H1 (cell line): Measurements from ENCODE around the gene GLRX5. TPM values are rescaled to one million over a fixed set of nuclear protein-coding genes. Genes with fewer than 3 reads are reported as not detected.

Experiments used
- CTCF ChIA-PET: fragments of 300-600 bp; sonication (Branson Sonifier 250); formaldehyde crosslinking; loops from one replicate; lab custom pipeline; 2021; ENCODE audit not compliant: partially characterized antibody; lab: Charles Lee
- POLR2A ChIA-PET: fragments of 300-600 bp; sonication (Branson Sonifier 250); formaldehyde crosslinking; loops from one replicate; lab custom pipeline; 2021; ENCODE audit warnings: inconsistent platforms; ENCODE audit not compliant: partially characterized antibody; lab: Charles Lee
- DNase-seq, 2 experiments: peaks; one replicate each; pipeline versions ENCODE4 v3.0.0 to v3.0.0-alpha.2; 2010 to 2022; ENCODE audit warnings: low spot score in 2 of 2, low read depth in 1 of 2, mixed read lengths in 1 of 2
- FAIRE-seq: peaks from 2 replicates; lab custom pipeline; 2011; peaks lifted over from hg19 to GRCh38; lab: Jason Lieb, UNC
- H2AFZ ChIP-seq: 2 replicates; pipeline ENCODE4 v1.8.1; 2012; ENCODE audit warnings: low read length, inconsistent platforms
- H2AK5ac ChIP-seq: 2 replicates; pipeline ENCODE4 v1.6.1; 2013; ENCODE audit warnings: low read depth, low read length
- H2BK120ac ChIP-seq: replicated peaks from 2 replicates; pipeline ENCODE3; 2013; ENCODE audit warnings: low read depth, low read length, inconsistent platforms
- H2BK12ac ChIP-seq: 2 replicates; pipeline ENCODE4 v1.6.1; 2013; ENCODE audit warnings: low read depth, low read length
- H2BK15ac ChIP-seq: 2 replicates; pipeline ENCODE4 v1.6.1; 2013; ENCODE audit warnings: low read length
- H2BK20ac ChIP-seq: 2 replicates; pipeline ENCODE4 v1.6.1; 2013; ENCODE audit warnings: low read length
- H2BK5ac ChIP-seq: 2 replicates; pipeline ENCODE4 v1.6.1; 2013; ENCODE audit warnings: low read depth, low read length
- H3K14ac ChIP-seq: 2 replicates; pipeline ENCODE4 v1.6.1; 2013; ENCODE audit warnings: inconsistent platforms; ENCODE audit not compliant: insufficient read length
- H3K18ac ChIP-seq: 2 replicates; pipeline ENCODE4 v1.6.1; 2013; ENCODE audit warnings: low read length; ENCODE audit errors: extremely low read depth
- H3K23ac ChIP-seq: 2 replicates; pipeline ENCODE4 v1.6.1; 2013; ENCODE audit warnings: inconsistent platforms; ENCODE audit not compliant: insufficient read length
- H3K23me2 ChIP-seq: 2 replicates; pipeline ENCODE4 v1.6.1; 2013; ENCODE audit warnings: low read depth, low read length
- H3K27ac ChIP-seq: 2 replicates; pipeline ENCODE4 v1.6.1; 2011; ENCODE audit warnings: low read depth, low read length, inconsistent platforms
- H3K27me3 ChIP-seq, 4 experiments: replicated peaks in 1 of 4; 1 replicate in 1 of 4; 2 replicates in 3 of 4; pipeline versions ENCODE4 v1.6.1 to v1.8.1; 2011 to 2013; ENCODE audit warnings: low read length in 3 of 4, mild to moderate bottlenecking in 3 of 4, inconsistent platforms in 2 of 4, mixed read lengths in 2 of 4, moderate library complexity in 1 of 4; ENCODE audit not compliant: control insufficient read depth in 3 of 4, insufficient read depth in 3 of 4; ENCODE audit errors: extremely low read depth in 1 of 4
- H3K36me3 ChIP-seq, 4 experiments: 2 replicates each; pipeline versions ENCODE4 v1.6.1 to v1.8.1; 2011 to 2013; ENCODE audit warnings: mild to moderate bottlenecking in 4 of 4, low read length in 3 of 4, moderate library complexity in 2 of 4, control low read depth in 1 of 4, inconsistent platforms in 1 of 4; ENCODE audit not compliant: insufficient read depth in 4 of 4, control insufficient read depth in 2 of 4
- H3K4ac ChIP-seq: replicated peaks from 2 replicates; pipeline ENCODE3; 2013; ENCODE audit warnings: low read length, low read depth, mixed read lengths, inconsistent platforms; ENCODE audit not compliant: insufficient read length
- H3K4me1 ChIP-seq, 4 experiments: replicated peaks in 1 of 4; 1 replicate in 1 of 4; 2 replicates in 3 of 4; pipeline versions ENCODE4 v1.6.1 to v1.8.1; 2011 to 2013; ENCODE audit warnings: low read length in 3 of 4, inconsistent platforms in 2 of 4, mixed read lengths in 1 of 4; ENCODE audit not compliant: insufficient read depth in 4 of 4, control insufficient read depth in 3 of 4
- H3K4me2 ChIP-seq, 2 experiments: 2 replicates each; pipeline versions ENCODE4 v1.6.1 to v1.8.1; 2011 to 2013; ENCODE audit warnings: low read depth in 2 of 2, low read length in 2 of 2, control low read depth in 1 of 2, inconsistent platforms in 1 of 2, mild to moderate bottlenecking in 1 of 2; ENCODE audit not compliant: insufficient read depth in 1 of 2
- H3K4me3 ChIP-seq, 4 experiments: fragments of 200-600, 300-600 bp in 1 of 4; sonication (generic), shearing (Covaris generic), sonication (Bioruptor Twin) in 1 of 4; 2 replicates each; pipeline versions ENCODE4 v1.5.1 to v1.8.1; 2011 to 2016; ENCODE audit warnings: low read length in 4 of 4, low read depth in 3 of 4, control low read depth in 2 of 4, inconsistent platforms in 2 of 4, mild to moderate bottlenecking in 2 of 4, mixed read lengths in 1 of 4, moderate library complexity in 1 of 4; ENCODE audit not compliant: insufficient read depth in 2 of 4; ENCODE audit errors: extremely low read depth in 1 of 4
- H3K56ac ChIP-seq: replicated peaks from 2 replicates; pipeline ENCODE3; 2013; ENCODE audit warnings: low read depth, mild to moderate bottlenecking, mixed read lengths, low read length, inconsistent platforms; ENCODE audit not compliant: insufficient read length
- H3K79me1 ChIP-seq: 2 replicates; pipeline ENCODE4 v1.6.1; 2013; ENCODE audit warnings: low read depth, low read length, control low read depth
- H3K79me2 ChIP-seq, 2 experiments: 2 replicates each; pipeline versions ENCODE4 v1.6.1 to v1.8.1; 2012 to 2013; ENCODE audit warnings: low read length in 2 of 2, mild to moderate bottlenecking in 2 of 2, inconsistent platforms in 1 of 2; ENCODE audit not compliant: insufficient read depth in 2 of 2, control insufficient read depth in 1 of 2
- H3K9ac ChIP-seq, 4 experiments: replicated peaks in 1 of 4; 1 replicate in 1 of 4; 2 replicates in 3 of 4; pipeline versions ENCODE4 v1.6.1 to v1.8.1; 2011 to 2013; ENCODE audit warnings: low read depth in 3 of 4, low read length in 3 of 4, control low read depth in 2 of 4, mild to moderate bottlenecking in 2 of 4, moderate library complexity in 2 of 4, inconsistent platforms in 1 of 4; ENCODE audit errors: extremely low read depth in 1 of 4
- H3K9me3 ChIP-seq, 2 experiments: 2 replicates each; pipeline versions ENCODE4 v1.6.1 to v1.8.1; 2012 to 2013; ENCODE audit warnings: mild to moderate bottlenecking in 2 of 2, moderate library complexity in 2 of 2, control low read depth in 1 of 2, inconsistent platforms in 1 of 2, low read depth in 1 of 2, low read length in 1 of 2, mixed read lengths in 1 of 2; ENCODE audit not compliant: insufficient read depth in 2 of 2
- H4K20me1 ChIP-seq, 2 experiments: replicated peaks in 1 of 2; 2 replicates each; pipeline versions ENCODE3 to v1.8.1; 2011 to 2013; ENCODE audit warnings: inconsistent platforms in 2 of 2, low read length in 2 of 2, mild to moderate bottlenecking in 1 of 2; ENCODE audit not compliant: insufficient read depth in 2 of 2, control insufficient read depth in 1 of 2
- H4K5ac ChIP-seq: 2 replicates; pipeline ENCODE4 v1.6.1; 2013; ENCODE audit warnings: low read length, low read depth, mixed read lengths, inconsistent platforms; ENCODE audit not compliant: insufficient read length
- H4K8ac ChIP-seq: 2 replicates; pipeline ENCODE4 v1.8.0; 2013; ENCODE audit warnings: mild to moderate bottlenecking, moderate library complexity, low read length, inconsistent platforms; ENCODE audit not compliant: insufficient read depth; ENCODE audit errors: extremely low read depth
- H4K91ac ChIP-seq: replicated peaks from 2 replicates; pipeline ENCODE3; 2013; ENCODE audit warnings: low read length, mixed read lengths, inconsistent platforms; ENCODE audit not compliant: insufficient read length
- CBX5 ChIP-seq: fragments of 300-800, 300-1000 bp; sonication (generic); IDR thresholded peaks from 2 replicates; pipeline ENCODE4 v1.7.1; 2016; ENCODE audit warnings: antibody characterized with exemption, low read length, low read depth
- EGR1 ChIP-seq: IDR thresholded peaks from 2 replicates; pipeline ENCODE4 v1.6.1; 2011; ENCODE audit warnings: low read depth, low read length, borderline replicate concordance
- RFX5 ChIP-seq: IDR thresholded peaks from 2 replicates; pipeline ENCODE4 v1.6.1; 2011; ENCODE audit warnings: low read depth, low read length, improper control_type of control experiment, borderline replicate concordance
- WGBS, 2 experiments: shearing (Covaris generic) in 1 of 2; methylation state at CpG; one replicate each; pipeline versions ENCODE4 v1.1.6 to v1.1.7; 2013 to 2015; ENCODE audit warnings: low lambda C conversion rate in 2 of 2, mixed read lengths in 2 of 2, inconsistent platforms in 1 of 2, low coverage in 1 of 2, missing lambda C conversion rate in 1 of 2; ENCODE audit not compliant: insufficient replicate concordance in 2 of 2, insufficient coverage in 1 of 2, insufficient read length in 1 of 2; ENCODE audit errors: extremely low coverage in 1 of 2, missing lambda C conversion rate in 1 of 2; 5-methylcytosine and 5-hydroxymethylcytosine counted together
- polyA plus RNA-seq, 7 experiments: library from polyadenylated mRNA; depleted of rRNA in 3 of 7; stranded (reverse) in 5 of 7; unstranded in 2 of 7; fragments of >200 nt in 5 of 7; fragments of 200-250 nt in 2 of 7; gene quantifications; 1 replicate in 5 of 7; 2 replicates in 1 of 7; 4 replicates in 1 of 7; pipeline versions ENCODE4 v1.2.1 to v1.2.3, GENCODE V29; 2011 to 2013; ENCODE audit warnings: missing spikeins in 2 of 7, mixed read lengths in 2 of 7
- total RNA-seq: library from RNA; stranded (reverse); fragmentation: NEBNext Ultra II Directional; extraction: Animal tissue kit (Norgen Biotek cat#: 25700); gene quantifications from 2 replicates; pipeline ENCODE4 v1.2.1, GENCODE V29; 2021

Gene GLRX5
- total and polyA plus RNA-seq, 2 of the 8 experiments (the other 6 are each of a cell fraction or from before 2014, with no cell fraction given), result 70.1 to 88.8 TPM

DNA sequence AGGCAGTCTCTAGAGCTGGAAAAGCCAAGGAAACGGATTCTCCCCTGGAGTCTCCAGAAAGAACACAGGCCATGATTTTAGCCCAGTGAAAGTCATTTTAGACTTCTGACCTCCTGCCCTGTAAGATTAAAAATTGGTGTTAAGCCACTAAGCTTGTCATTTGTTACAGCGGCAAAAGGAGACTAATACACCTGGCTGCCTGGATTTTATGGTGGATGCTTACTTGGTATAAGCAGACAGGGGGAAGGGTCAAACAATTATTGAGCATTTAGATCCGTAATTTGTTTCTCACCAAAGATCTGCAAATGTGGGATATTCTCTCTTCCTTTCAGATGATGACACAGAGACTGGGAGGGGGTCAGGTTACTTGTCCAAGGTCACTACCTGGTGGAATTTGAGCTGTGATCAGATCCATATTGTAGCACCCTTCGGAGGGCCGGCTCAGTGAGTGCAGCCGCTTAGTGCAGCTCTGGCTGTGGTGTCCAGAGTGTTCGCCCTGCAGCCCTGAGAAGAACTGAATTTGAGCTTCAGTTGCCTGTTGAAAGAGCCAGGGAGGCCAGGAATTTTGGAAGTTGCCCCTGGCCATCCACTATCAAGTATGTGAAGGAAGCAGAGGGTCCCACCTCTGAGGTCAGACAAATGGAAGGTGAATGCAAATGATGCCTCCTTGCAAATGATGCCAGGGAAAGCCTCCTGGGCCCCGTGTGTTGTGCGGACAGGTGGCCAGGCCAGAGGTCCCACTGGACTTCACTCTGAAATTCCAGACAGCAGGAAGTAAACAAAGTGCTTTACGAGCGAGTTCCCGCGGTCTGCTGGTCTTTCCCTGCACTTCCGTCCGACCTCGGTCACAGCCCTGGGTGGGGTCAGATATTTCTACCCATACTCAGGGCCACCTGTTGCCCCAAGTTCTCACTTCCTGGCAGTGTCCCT, 15.1 kb downstream of the GLRX5 start:
- no peak overlapping the region for H2AFZ ChIP-seq
- H2AK5ac ChIP-seq, result no peak overlapping the region
- no peak overlapping the region for H3K56ac ChIP-seq
- H3K4ac ChIP-seq, result no peak overlapping the region
- ChIA-PET POLR2A (interaction anchor here (1.3 kb wide), 1 partner anchor 9 kb away, joined by 4 read pairs; no protein-coding TSS in a partner anchor), CTCF (interaction anchor here (0.6 to 4.2 kb wide), 9 partner anchors 10 to 534 kb away, joined by 3 to 14 read pairs (median 4); no protein-coding TSS in a partner anchor)
- FAIRE-seq (no peak), DNase-seq (no peak)
- H3K79me2 ChIP-seq, result no peaks in the 10 kb centered on the region
- H3K79me1 ChIP-seq, result peaks cover 2% of the 10 kb centered on the region; the same call in 1 of the 2 replicates
- no peak overlapping the region for H4K8ac ChIP-seq
- H4K5ac ChIP-seq, result no peak overlapping the region
- peaks cover 0 to 3% (median 0%) of the 10 kb centered on the region in 4 experiments; a peak in 1 of 7 replicates for H3K4me1 ChIP-seq
- H3K27me3 ChIP-seq, result no peaks in the 10 kb centered on the region
- no peak overlapping the region for H2BK15ac ChIP-seq
- H3K23ac ChIP-seq, result no peak overlapping the region
- no peak overlapping the region for H3K27ac ChIP-seq
- H3K18ac ChIP-seq, result no peak overlapping the region
- H3K4me2 ChIP-seq, result no peak overlapping the region; a peak in 1 of 4 replicates
- no peak overlapping the region for H3K9ac ChIP-seq
- H2BK5ac ChIP-seq, result no peak overlapping the region
- H3K36me3 ChIP-seq, result peaks cover 0 to 4% (median 1%) of the 10 kb centered on the region in 4 experiments; a peak in 1 of 8 replicates
- no peak overlapping the region for H4K91ac ChIP-seq
- H3K14ac ChIP-seq, result no peak overlapping the region
- no peak overlapping the region for H2BK12ac ChIP-seq
- H4K20me1 ChIP-seq, result peaks cover 0 to 10% of the 10 kb centered on the region in 2 experiments
- H3K9me3 ChIP-seq, result 0 out of 4 replicates have a peak, but pooled peaks cover 0 to 3% of the 10 kb centered on the region in 2 experiments
- no peak overlapping the region for H2BK120ac ChIP-seq
- peaks cover 3% of the 10 kb centered on the region; the same call in 1 of the 2 replicates for H3K23me2 ChIP-seq
- no peak overlapping the region for H2BK20ac ChIP-seq
- WGBS, 2 experiments, result 88% methylated on average over 16 of the region's 16 CpGs; no CpG with 5 or more reads in 1 of the 2 experiments
- H3K4me3 ChIP-seq, result no peak overlapping the region
- TF ChIP-seq CBX5, result no peak
- TF ChIP-seq EGR1, result no peak
- no peak for TF ChIP-seq RFX5
